Effector memory CD4-positive, alpha-beta T cell (primary cell): Measurements from ENCODE around the gene MRPL53.
"Not testable (repeated sequence)": the region's sequence is repeated elsewhere in the genome, so short reads cannot be mapped to it uniquely, and the experiment has no call there.

Experiments used
- DNase-seq, 3 donors: peaks; one replicate each; pipeline ENCODE4 v3.0.0-alpha.2; 2020
- H3K27ac ChIP-seq: 2 replicates; pipeline ENCODE4 v1.7.0; 2013; ENCODE audit warnings: mild to moderate bottlenecking, low read length, moderate library complexity; ENCODE audit not compliant: insufficient read depth, poor library complexity, severe bottlenecking
- H3K27me3 ChIP-seq: replicated peaks from 2 replicates; pipeline ENCODE4 v1.7.0; 2013; ENCODE audit warnings: mild to moderate bottlenecking, low read length; ENCODE audit not compliant: insufficient read depth, control insufficient read depth, poor library complexity, severe bottlenecking
- H3K36me3 ChIP-seq: 2 replicates; pipeline ENCODE4 v1.7.0; 2013; ENCODE audit warnings: mild to moderate bottlenecking, low read length, moderate library complexity; ENCODE audit not compliant: control insufficient read depth, insufficient read depth
- H3K4me1 ChIP-seq: 2 replicates; pipeline ENCODE4 v1.7.0; 2013; ENCODE audit warnings: low read length, mild to moderate bottlenecking; ENCODE audit not compliant: control insufficient read depth, insufficient read depth, poor library complexity, severe bottlenecking
- H3K4me3 ChIP-seq: 2 replicates; pipeline ENCODE4 v1.7.0; 2013; ENCODE audit warnings: low read length, low read depth, mild to moderate bottlenecking; ENCODE audit not compliant: insufficient read depth, poor library complexity, severe bottlenecking
- H3K9me3 ChIP-seq: 2 replicates; pipeline ENCODE4 v1.7.0; 2013; ENCODE audit warnings: mild to moderate bottlenecking, low read length, moderate library complexity; ENCODE audit not compliant: control insufficient read depth

The MRPL53 gene

DNA sequence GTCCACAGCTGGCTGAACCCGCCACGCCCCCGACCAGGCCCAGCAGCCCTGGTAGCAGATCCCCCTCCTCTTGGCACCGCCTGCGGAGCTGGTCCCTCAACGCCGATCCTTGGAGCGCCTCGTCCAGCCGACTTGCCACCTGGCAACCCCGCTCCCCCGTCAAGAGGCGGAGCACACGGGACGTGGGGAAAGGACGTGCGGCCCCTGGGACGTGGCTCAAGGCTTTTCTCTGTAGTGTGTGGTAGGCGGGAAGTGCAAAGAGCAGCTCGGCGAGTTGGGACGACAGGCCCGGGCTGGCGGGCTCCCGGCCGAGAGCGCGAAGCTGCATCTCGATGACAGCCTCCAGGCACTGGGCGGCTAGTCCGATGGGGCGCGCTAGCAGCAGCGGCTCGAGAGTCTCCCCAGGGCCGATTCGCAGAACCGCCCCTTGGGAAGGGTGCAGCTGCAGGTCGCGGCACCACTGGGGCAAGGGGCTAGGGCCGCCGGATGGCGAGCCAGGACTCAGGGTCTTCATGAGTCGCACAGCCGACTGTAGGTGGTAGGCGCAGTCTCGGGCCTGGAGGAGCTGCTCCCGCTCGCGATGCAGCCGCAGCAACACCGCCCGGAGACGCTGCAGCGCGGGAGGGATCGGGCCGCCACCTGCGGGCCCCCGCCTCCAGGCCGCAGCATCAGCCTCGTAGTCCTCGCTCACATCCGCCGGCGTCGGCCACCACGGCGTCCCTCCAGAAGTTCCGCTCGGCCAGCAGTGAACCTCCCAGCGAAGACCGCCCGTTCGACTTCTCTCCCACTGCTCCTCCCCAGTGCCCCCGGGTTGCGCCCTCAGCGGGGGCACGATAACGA is 9.7 kb upstream of the MRPL53 start:
- Histone ChIP-seq H3K36me3 (peaks cover 8% of the 10 kb centered on the region), H3K4me3 (peak overlapping the region; percentile 100), H3K9me3 (no peaks in the 10 kb centered on the region), H3K4me1 (peaks cover 21% of the 10 kb centered on the region), H3K27ac (peak overlapping the region; percentile 98), H3K27me3 (no peaks in the 10 kb centered on the region)
- DNase-seq: peak in 2 of 3 donors; percentile 27 to 41

DNA sequence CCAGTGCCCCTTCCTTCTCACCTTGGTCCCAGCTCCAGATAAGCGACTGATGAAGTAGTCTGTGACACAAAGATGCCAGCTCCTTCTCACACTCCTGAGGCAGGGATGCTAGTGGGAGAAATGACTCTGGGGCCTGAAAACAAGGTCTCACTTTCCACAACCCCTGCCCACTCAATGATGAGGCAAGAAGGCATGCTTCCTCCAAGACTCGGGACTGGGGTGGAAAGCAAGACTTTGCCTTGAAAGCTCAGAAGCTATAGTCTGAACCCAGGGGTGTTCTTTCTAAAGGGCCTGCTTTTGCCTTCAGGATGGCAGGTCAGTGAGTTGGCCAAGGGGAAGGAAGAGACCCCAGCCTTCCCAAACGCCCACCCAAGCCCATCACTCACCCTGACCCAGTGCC is 9.0 kb upstream of the MRPL53 start:
- Histone ChIP-seq H3K4me1 (peaks cover 21% of the 10 kb centered on the region), H3K27ac (peak overlapping the region; percentile 98), H3K27me3 (no peaks in the 10 kb centered on the region), H3K9me3 (no peaks in the 10 kb centered on the region), H3K4me3 (peak overlapping the region; percentile 100), H3K36me3 (peaks cover 8% of the 10 kb centered on the region)
- no peak for DNase-seq

DNA sequence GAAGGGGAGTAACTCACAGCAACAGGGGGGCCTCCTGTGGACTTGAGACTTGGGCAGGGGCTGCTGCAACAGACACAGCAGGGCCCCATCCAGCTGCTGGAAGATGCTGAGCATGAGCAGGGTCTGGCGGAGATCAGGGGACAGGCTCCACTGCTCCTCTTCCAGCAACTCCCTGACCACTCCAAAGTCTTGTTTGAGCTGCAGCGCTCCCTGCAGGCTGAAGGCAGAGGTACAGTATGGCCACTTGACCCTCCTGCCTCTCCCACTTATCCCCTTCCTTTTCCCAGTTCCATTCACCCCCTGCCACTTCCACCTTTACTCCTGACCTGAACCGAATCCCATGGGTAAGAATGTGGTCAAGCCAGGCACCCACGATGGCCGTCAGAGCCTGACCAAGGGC is 2.4 kb upstream of the MRPL53 start:
- Histone ChIP-seq H3K27me3 (no peaks in the 10 kb centered on the region), H3K4me1 (peaks cover 16% of the 10 kb centered on the region), H3K4me3 (no peak overlapping the region), H3K36me3 (peaks cover 8% of the 10 kb centered on the region), H3K9me3 (no peaks in the 10 kb centered on the region), H3K27ac (no peak overlapping the region)
- no peak for DNase-seq

DNA sequence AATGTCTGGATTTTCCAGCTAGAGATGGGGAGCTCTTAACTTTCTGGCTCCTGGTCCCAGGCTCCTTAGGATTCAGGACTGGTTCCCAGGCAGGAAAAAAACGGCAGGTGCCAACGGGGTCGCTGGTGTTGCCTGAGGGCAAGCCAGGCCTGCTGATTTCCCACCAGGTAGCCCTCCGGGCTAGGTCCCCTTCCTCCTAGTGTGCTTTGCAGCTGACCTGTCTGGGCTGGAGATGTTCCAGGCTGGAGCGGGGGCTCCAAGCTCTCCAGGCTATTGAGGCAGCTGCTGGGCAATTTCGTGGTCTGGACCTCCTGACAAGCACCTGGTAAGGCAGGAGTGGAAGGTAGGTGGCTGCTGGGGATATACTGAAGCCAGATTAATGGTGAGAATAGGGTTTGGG is 2.0 kb upstream of the MRPL53 start:
- Histone ChIP-seq H3K36me3 (peaks cover 8% of the 10 kb centered on the region), H3K4me3 (no peak overlapping the region), H3K4me1 (peaks cover 16% of the 10 kb centered on the region), H3K9me3 (no peaks in the 10 kb centered on the region), H3K27ac (no peak overlapping the region), H3K27me3 (no peaks in the 10 kb centered on the region)
- no peak for DNase-seq

DNA sequence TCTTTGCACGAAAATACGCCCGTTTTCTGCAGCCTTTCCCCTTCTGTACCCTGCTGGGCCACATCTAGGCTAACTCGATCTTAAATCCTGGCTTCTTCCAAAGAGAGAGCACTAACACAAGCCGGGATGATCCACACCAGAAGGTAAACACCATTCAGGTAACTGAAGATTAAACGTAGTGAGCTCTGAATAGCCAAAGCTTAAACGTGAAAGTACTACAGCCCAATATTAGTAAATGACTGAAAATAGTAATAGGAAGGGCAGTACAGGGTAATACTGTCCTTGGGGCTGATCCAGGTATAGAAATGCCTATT is 422 bp upstream of the MRPL53 start:
- peaks cover 8% of the 10 kb centered on the region for H3K36me3 ChIP-seq
- H3K27me3 ChIP-seq: no peaks in the 10 kb centered on the region
- peak overlapping the region; percentile 58 for H3K4me3 ChIP-seq
- DNase-seq: no peak
- peaks cover 16% of the 10 kb centered on the region for H3K4me1 ChIP-seq
- H3K27ac ChIP-seq: peak overlapping the region; percentile 81
- no peaks in the 10 kb centered on the region for H3K9me3 ChIP-seq

DNA sequence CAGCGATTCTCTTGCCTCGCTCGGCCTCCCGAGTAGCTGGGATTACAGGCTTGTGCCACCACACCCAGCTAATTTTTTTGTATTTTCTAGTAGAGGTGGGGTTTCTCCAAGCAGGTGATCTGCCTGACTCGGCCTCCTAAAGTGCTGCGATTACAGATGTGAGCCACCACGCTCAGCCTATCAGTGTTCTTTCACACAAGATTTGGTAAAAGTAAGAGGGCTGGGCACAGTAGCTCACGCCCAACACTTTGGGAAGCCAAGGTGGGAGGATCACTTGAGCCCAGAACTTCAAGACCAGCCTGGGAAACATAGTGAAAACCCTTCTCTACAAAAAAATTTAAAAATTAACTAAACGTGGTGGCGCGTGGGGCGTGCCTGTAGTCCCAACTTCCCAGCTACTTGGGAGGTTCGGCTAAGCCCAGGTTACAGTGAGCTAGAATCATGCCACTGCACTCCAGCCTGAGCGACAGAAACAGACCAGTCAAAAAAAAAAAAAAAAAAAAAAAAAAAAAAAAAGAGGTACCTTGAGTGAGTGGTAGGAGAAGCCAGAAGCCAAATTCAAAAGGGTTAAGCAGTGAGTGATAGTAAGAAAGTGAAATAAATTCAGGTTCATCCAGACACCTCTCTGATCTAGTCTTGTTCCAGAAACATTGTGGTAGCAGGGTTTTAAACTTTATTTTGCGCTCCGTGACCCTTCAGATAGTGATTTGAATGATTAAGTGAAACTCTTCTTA is 981 bp downstream of the MRPL53 start:
- Histone ChIP-seq H3K4me3 (peak overlapping the region; percentile 58), H3K9me3 (no peaks in the 10 kb centered on the region), H3K36me3 (peaks cover 8% of the 10 kb centered on the region), H3K27me3 (no peaks in the 10 kb centered on the region), H3K27ac (peak overlapping the region; percentile 81), H3K4me1 (peaks cover 16% of the 10 kb centered on the region)
- no peak for DNase-seq

DNA sequence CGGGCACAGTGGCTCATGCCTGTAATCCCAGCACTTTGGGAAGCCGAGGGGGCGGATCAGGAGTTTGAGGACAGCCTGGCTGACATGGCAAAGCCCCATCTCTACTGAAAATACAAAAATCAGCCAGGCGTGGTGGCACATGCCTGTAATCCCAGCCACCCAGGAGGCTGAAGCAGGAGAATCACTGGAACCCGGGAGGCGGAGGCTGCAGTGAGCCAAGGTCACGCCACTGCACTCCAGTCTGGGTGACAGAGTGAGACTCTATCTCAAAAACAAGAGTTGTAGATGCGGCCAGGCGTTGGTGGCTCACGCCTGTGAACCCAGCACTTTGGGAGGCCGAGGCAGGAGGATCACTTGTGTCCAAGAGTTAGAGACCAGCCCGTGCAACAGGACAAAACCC is 1.7 kb downstream of the MRPL53 start:
- not testable (repeated sequence) for H3K27me3 ChIP-seq, H3K9me3 ChIP-seq, H3K4me3 ChIP-seq, DNase-seq, H3K36me3 ChIP-seq
- Histone ChIP-seq H3K27ac (peak overlapping the region; percentile 22), H3K4me1 (peaks cover 16% of the 10 kb centered on the region)

DNA sequence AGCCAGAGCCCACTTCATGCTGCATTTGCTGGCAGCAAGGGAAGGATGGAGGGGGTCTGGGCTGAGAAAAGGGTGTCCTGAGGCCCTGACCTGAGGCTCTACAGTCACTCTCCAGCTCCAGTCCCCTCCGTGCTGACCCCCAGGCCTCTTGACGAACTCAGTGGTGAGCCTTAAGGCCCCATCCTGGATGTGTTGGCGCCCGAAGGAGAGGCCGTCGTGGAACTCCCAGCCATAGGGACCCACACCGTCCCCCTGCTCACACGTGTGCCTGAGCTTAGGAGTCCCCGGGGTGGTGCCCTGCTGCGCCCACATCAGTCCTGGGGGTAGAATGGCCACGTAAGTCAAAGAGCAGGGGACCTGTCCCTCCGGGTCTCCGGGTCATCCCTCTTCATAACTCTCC is 8.1 kb downstream of the MRPL53 start:
- H3K27me3 ChIP-seq: no peaks in the 10 kb centered on the region
- DNase-seq: no peak
- H3K4me3 ChIP-seq: peak overlapping the region; percentile 89
- H3K36me3 ChIP-seq: peaks cover 15% of the 10 kb centered on the region
- H3K27ac ChIP-seq: peak overlapping the region; percentile 92
- peaks cover 9% of the 10 kb centered on the region for H3K4me1 ChIP-seq
- no peaks in the 10 kb centered on the region for H3K9me3 ChIP-seq

DNA sequence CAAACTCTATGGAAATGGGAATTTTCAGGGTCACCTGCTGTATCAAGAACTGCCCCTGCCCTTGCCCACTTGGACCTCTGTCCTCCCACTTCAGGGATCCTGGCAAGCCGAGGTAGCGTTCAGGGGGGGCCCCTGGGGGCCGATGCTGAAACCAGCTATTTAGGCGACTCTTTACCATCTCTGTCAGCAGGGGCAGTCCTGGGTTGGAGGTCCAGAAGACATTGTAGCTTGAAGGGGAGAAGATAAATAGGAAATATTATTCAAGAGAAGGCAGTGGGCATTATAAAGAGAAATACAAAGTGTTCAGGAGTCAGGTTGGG is 9.7 kb downstream of the MRPL53 start:
- no peaks in the 10 kb centered on the region for H3K27me3 ChIP-seq
- DNase-seq: no peak
- peaks cover 15% of the 10 kb centered on the region for H3K36me3 ChIP-seq
- no peak overlapping the region for H3K4me3 ChIP-seq
- peaks cover 9% of the 10 kb centered on the region for H3K4me1 ChIP-seq
- no peak overlapping the region for H3K27ac ChIP-seq
- H3K9me3 ChIP-seq: no peaks in the 10 kb centered on the region

DNA sequence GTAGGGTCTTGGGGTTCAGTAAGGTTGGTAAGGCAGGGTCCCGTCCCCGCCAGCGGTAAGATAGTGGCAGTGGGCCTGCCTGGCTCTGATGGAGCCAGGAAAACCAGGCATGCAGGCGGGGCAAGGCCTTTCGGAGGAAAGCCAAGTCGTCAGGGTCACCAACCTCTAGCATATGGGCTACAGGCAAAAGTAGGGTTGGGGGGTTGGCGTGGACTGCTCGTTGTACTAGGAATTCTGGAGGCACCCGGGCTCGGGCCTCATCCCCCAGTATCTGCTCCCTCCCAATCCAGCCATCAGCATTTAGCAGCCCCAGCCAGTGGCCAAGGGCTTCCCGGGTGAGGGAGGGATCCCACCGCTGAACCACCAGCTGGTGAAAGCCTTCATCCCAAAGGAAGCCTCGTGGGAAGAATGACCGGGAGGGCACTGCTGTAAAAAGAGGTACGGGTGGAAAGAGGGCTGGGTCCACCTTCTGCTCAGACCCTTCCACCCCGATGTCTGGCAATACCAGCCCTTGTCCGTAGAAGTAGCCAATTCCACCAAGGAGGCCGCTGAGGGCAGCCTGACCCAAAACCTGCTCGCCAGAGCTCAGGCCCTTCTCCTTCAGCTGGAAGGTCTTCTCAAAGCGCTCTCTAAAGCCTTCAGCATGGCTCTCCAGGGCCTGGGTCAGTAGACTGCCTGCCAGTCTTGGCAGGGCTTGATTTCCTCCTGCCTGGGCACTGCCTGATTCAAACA is 10.3 kb downstream of the MRPL53 start:
- H3K27ac ChIP-seq: no peak overlapping the region
- no peaks in the 10 kb centered on the region for H3K9me3 ChIP-seq
- peaks cover 15% of the 10 kb centered on the region for H3K36me3 ChIP-seq
- H3K4me3 ChIP-seq: no peak overlapping the region
- H3K27me3 ChIP-seq: no peaks in the 10 kb centered on the region
- no peak for DNase-seq
- H3K4me1 ChIP-seq: peaks cover 9% of the 10 kb centered on the region
